GM21529 (cell line): Measurements from ENCODE around the gene SULT1A2.
"Not testable (repeated sequence)": the region's sequence is repeated elsewhere in the genome, so short reads cannot be mapped to it uniquely, and the experiment has no call there.

Experiments
- ATAC-seq: cut with Tn5 transposase; IDR thresholded peaks from one replicate; pipeline ENCODE4 v1.9.1; 2021; ENCODE audit not compliant: unreplicated experiment

Gene SULT1A2

GRCh38 chr16:28596840-28597691, at the start of gene SULT1A2:
TSS of gene SULT1A2 (minus strand) at chr16:28597050. CDS start at chr16:28595930, 1,120 bp downstream.
- ATAC-seq: no peak

- not testable (repeated sequence) for ATAC-seq
These were observed 43.1 kb upstream of the SULT1A2 start for GRCh38 chr16:28639959-28640358.

GRCh38 chr16:28638359-28638758, 41.5 kb upstream of the SULT1A2 start:
- not testable (repeated sequence) for ATAC-seq

GRCh38 chr16:28637765-28638164, 40.9 kb upstream of the SULT1A2 start, which contains the start of gene NPIPB8:
TSS of gene NPIPB8 (plus strand) at chr16:28638065. CDS start at chr16:28638361, 296 bp downstream.
- ATAC-seq: not testable (repeated sequence)

- not testable (repeated sequence) for ATAC-seq
These were observed 39.4 kb upstream of the SULT1A2 start for GRCh38 chr16:28636093-28636823.

- not testable (repeated sequence) for ATAC-seq
These were observed 34.1 kb upstream of the SULT1A2 start for GRCh38 chr16:28630905-28631304.

GRCh38 chr16:28623172-28623711, 26.4 kb upstream of the SULT1A2 start:
- no peak for ATAC-seq

GRCh38 chr16:28622532-28623171, 25.8 kb upstream of the SULT1A2 start:
- ATAC-seq: not testable (repeated sequence)

GRCh38 chr16:28621481-28622155, 24.8 kb upstream of the SULT1A2 start:
- ATAC-seq: no peak

- ATAC-seq: not testable (repeated sequence)
These were observed 23.5 kb upstream of the SULT1A2 start for GRCh38 chr16:28620316-28620715.

GRCh38 chr16:28617874-28618273, 21.0 kb upstream of the SULT1A2 start:
- ATAC-seq: no peak

GRCh38 chr16:28616636-28617035, 19.8 kb upstream of the SULT1A2 start:
- no peak for ATAC-seq

- not testable (repeated sequence) for ATAC-seq
These were observed 19.4 kb upstream of the SULT1A2 start for GRCh38 chr16:28616224-28616577.

GRCh38 chr16:28615486-28616223, 18.8 kb upstream of the SULT1A2 start:
- ATAC-seq: not testable (repeated sequence)

- ATAC-seq: not testable (repeated sequence)
These were observed 17.7 kb upstream of the SULT1A2 start for GRCh38 chr16:28614561-28614960.

GRCh38 chr16:28613912-28614311, 17.1 kb upstream of the SULT1A2 start:
- not testable (repeated sequence) for ATAC-seq

- ATAC-seq: peak; percentile 72
These were observed 15.8 kb upstream of the SULT1A2 start for GRCh38 chr16:28612359-28613280.

- ATAC-seq: no peak
These were observed 13.8 kb upstream of the SULT1A2 start for GRCh38 chr16:28610595-28611191.
